Measurements from ENCODE around the gene SORCS2.

SORCS2 gene

GRCh38 chr4:7304436-7304835 is 112.1 kb downstream of the SORCS2 start:
- no peak for DNase-seq (ENCODE audit: low read depth)

GRCh38 chr4:7306021-7306965 is 114.0 kb downstream of the SORCS2 start:
- no peak for DNase-seq (ENCODE audit: low read depth)

- no peak for DNase-seq (ENCODE audit: low read depth)
These were observed 114.6 kb downstream of the SORCS2 start for GRCh38 chr4:7306986-7307385.

GRCh38 chr4:7307394-7308099 is 115.2 kb downstream of the SORCS2 start:
- DNase-seq (ENCODE audit: low read depth), result no peak

- no peak for DNase-seq (ENCODE audit: low read depth)
These were observed 116.8 kb downstream of the SORCS2 start for GRCh38 chr4:7309181-7309580.

- DNase-seq (ENCODE audit: low read depth), result no peak
These were observed 117.5 kb downstream of the SORCS2 start for GRCh38 chr4:7309636-7310390.

GRCh38 chr4:7310451-7310850 is 118.1 kb downstream of the SORCS2 start:
- no peak for DNase-seq (ENCODE audit: low read depth)

- DNase-seq (ENCODE audit: low read depth), result no peak
These were observed 118.9 kb downstream of the SORCS2 start for GRCh38 chr4:7311205-7311604.

GRCh38 chr4:7312691-7313090 is 120.4 kb downstream of the SORCS2 start:
- no peak for DNase-seq (ENCODE audit: low read depth)

- DNase-seq (ENCODE audit: low read depth), result no peak
These were observed 121.0 kb downstream of the SORCS2 start for GRCh38 chr4:7313347-7313811.

- no peak for DNase-seq (ENCODE audit: low read depth)
These were observed 121.7 kb downstream of the SORCS2 start for GRCh38 chr4:7313991-7314390.

- DNase-seq (ENCODE audit: low read depth), result no peak
These were observed 122.9 kb downstream of the SORCS2 start for GRCh38 chr4:7315286-7315685.

- no peak for DNase-seq (ENCODE audit: low read depth)
These were observed 123.6 kb downstream of the SORCS2 start for GRCh38 chr4:7315935-7316334.

- no peak for DNase-seq (ENCODE audit: low read depth)
These were observed 126.7 kb downstream of the SORCS2 start for GRCh38 chr4:7319024-7319423.

- no peak for DNase-seq (ENCODE audit: low read depth)
These were observed 128.0 kb downstream of the SORCS2 start for GRCh38 chr4:7320206-7320797.

GRCh38 chr4:7322166-7322991 is 130.0 kb downstream of the SORCS2 start:
- DNase-seq (ENCODE audit: low read depth), result no peak

- DNase-seq (ENCODE audit: low read depth), result no peak
These were observed 131.1 kb downstream of the SORCS2 start for GRCh38 chr4:7323461-7323871.

- no peak for DNase-seq (ENCODE audit: low read depth)
These were observed 131.7 kb downstream of the SORCS2 start for GRCh38 chr4:7323872-7324650.

- DNase-seq (ENCODE audit: low read depth), result no peak
These were observed 132.3 kb downstream of the SORCS2 start for GRCh38 chr4:7324651-7325121.

GRCh38 chr4:7325541-7325940 is 133.2 kb downstream of the SORCS2 start:
- no peak for DNase-seq (ENCODE audit: low read depth)

All from activated T-helper 1 cell treated with Interleukin-2 at 50 U/mL for 16 hours (primary cell).